SK-N-SH (cell line): ENCODE measurements around the gene CYP1B1. TPM values are rescaled to one million over a fixed set of nuclear protein-coding genes. Genes with fewer than 3 reads are reported as not detected.

Experiments
- CTCF ChIA-PET: fragments of 300-600, 350-600 bp; formaldehyde crosslinking; extraction: SDS; loops from one replicate; lab custom pipeline; 2021; lab: Yijun Ruan, JAX
- POLR2A ChIA-PET: fragments of 350-600 bp; sonication (Branson Sonifier 250); formaldehyde crosslinking; extraction: SDS; loops from one replicate; lab custom pipeline; 2020; ENCODE audit warnings: antibody characterized with exemption, inconsistent platforms; lab: Yijun Ruan, JAX
- DNase-seq: peaks from one replicate; pipeline ENCODE4 v3.0.0; 2012
- H2AFZ ChIP-seq: fragments of 200-600 bp; sonication (generic); 2 replicates; pipeline ENCODE4 v1.8.1; 2016; ENCODE audit warnings: antibody characterized with exemption, mild to moderate bottlenecking, low read depth
- H3F3A ChIP-seq: fragments of 200-600 bp; sonication (generic); replicated peaks from 2 replicates; pipeline ENCODE3; 2016; ENCODE audit warnings: antibody characterized with exemption, mild to moderate bottlenecking; ENCODE audit not compliant: insufficient read depth
- H3K27ac ChIP-seq, 2 experiments: fragments of 200-500 bp in 1 of 2; fragments of 200-600 bp in 1 of 2; sonication (Bioruptor generic) in 1 of 2; sonication (generic), shearing (Covaris generic) in 1 of 2; 2 replicates each; pipeline versions ENCODE4 v1.5.1 to v1.6.1; 2014 to 2016; ENCODE audit warnings: low read depth in 2 of 2, inconsistent platforms in 1 of 2, low read length in 1 of 2, mild to moderate bottlenecking in 1 of 2, mixed read lengths in 1 of 2
- H3K27me3 ChIP-seq: fragments of 200-600 bp; sonication (generic), shearing (Covaris generic); 2 replicates; pipeline ENCODE4 v1.6.1; 2016; ENCODE audit warnings: mixed run types; ENCODE audit not compliant: insufficient read depth
- H3K36me3 ChIP-seq, 2 experiments: fragments of 200-500 bp in 1 of 2; fragments of 200-600 bp in 1 of 2; sonication (Bioruptor generic) in 1 of 2; sonication (generic) in 1 of 2; replicated peaks in 1 of 2; 2 replicates each; pipeline versions ENCODE3 to v1.5.1; 2014 to 2016; ENCODE audit warnings: low read length in 1 of 2, mild to moderate bottlenecking in 1 of 2; ENCODE audit not compliant: insufficient read depth in 2 of 2, control insufficient read depth in 1 of 2
- H3K4me1 ChIP-seq, 2 experiments: fragments of 200-500 bp in 1 of 2; fragments of 200-600 bp in 1 of 2; sonication (Bioruptor generic) in 1 of 2; sonication (generic), shearing (Covaris generic) in 1 of 2; 2 replicates each; pipeline versions ENCODE4 v1.5.1 to v1.6.1; 2014 to 2016; ENCODE audit warnings: low read depth in 1 of 2, low read length in 1 of 2, mixed run types in 1 of 2; ENCODE audit not compliant: insufficient read depth in 2 of 2, control insufficient read depth in 1 of 2
- H3K4me2 ChIP-seq: fragments of 200-600 bp; sonication (generic), shearing (Covaris generic); 2 replicates; pipeline ENCODE4 v1.6.1; 2017; ENCODE audit warnings: mixed run types
- H3K4me3 ChIP-seq, 2 experiments: fragments of 200-500 bp in 1 of 2; fragments of 200-600 bp in 1 of 2; sonication (Bioruptor generic) in 1 of 2; sonication (generic), shearing (Covaris generic) in 1 of 2; 2 replicates each; pipeline versions ENCODE4 v1.5.1 to v1.8.1; 2014 to 2016; ENCODE audit warnings: low read depth in 2 of 2, inconsistent platforms in 1 of 2, low read length in 1 of 2, mild to moderate bottlenecking in 1 of 2, mixed read lengths in 1 of 2, moderate library complexity in 1 of 2
- H3K79me2 ChIP-seq: fragments of 200-600 bp; sonication (generic); 2 replicates; pipeline ENCODE4 v1.8.1; 2017; ENCODE audit warnings: mild to moderate bottlenecking; ENCODE audit not compliant: insufficient read depth
- H3K9ac ChIP-seq: fragments of 200-600 bp; sonication (generic); 2 replicates; pipeline ENCODE4 v1.6.1; 2017; ENCODE audit warnings: mixed run types
- H3K9me2 ChIP-seq: fragments of 200-600 bp; sonication (generic); 2 replicates; pipeline ENCODE4 v1.6.1; 2017; ENCODE audit warnings: mixed run types
- H3K9me3 ChIP-seq: fragments of 200-600 bp; sonication (generic); 2 replicates; pipeline ENCODE4 v1.6.1; 2017; ENCODE audit warnings: mixed run types, mild to moderate bottlenecking, moderate library complexity
- H4K20me1 ChIP-seq: fragments of 200-600 bp; sonication (generic); 2 replicates; pipeline ENCODE4 v1.6.1; 2017; ENCODE audit warnings: mild to moderate bottlenecking, mixed run types; ENCODE audit not compliant: insufficient read depth
- EP300 ChIP-seq, 2 experiments: IDR thresholded peaks; 2 replicates each; pipeline versions ENCODE4 v1.4.0 to v1.6.1; 2012; ENCODE audit warnings: borderline replicate concordance in 1 of 2, low read depth in 1 of 2, low read length in 1 of 2
- FOSL2 ChIP-seq: IDR thresholded peaks from 2 replicates; pipeline ENCODE4 v1.4.0; 2012; ENCODE audit warnings: low read depth, mild to moderate bottlenecking, moderate library complexity, borderline replicate concordance
- FOXM1 ChIP-seq: IDR thresholded peaks from 2 replicates; pipeline ENCODE4 v1.4.0; 2012; ENCODE audit warnings: low read depth, mild to moderate bottlenecking
- GABPA ChIP-seq: IDR thresholded peaks from 2 replicates; pipeline ENCODE4 v1.4.0; 2012; ENCODE audit warnings: low read depth, mild to moderate bottlenecking
- GATA2 ChIP-seq: sonication (generic); formaldehyde crosslinking; IDR thresholded peaks from 2 replicates; pipeline ENCODE4 v1.5.0; 2020; ENCODE audit warnings: mild to moderate bottlenecking, missing genetic modification reagents
- MEF2A ChIP-seq: IDR thresholded peaks from 2 replicates; pipeline ENCODE4 v1.4.0; 2012; ENCODE audit warnings: low read depth, borderline replicate concordance
- MXI1 ChIP-seq: IDR thresholded peaks from 2 replicates; pipeline ENCODE4 v1.6.1; 2012; ENCODE audit warnings: mild to moderate bottlenecking, low read depth, low read length, improper control_type of control experiment
- RAD21 ChIP-seq: IDR thresholded peaks from 2 replicates; pipeline ENCODE4 v1.6.1; 2012; ENCODE audit warnings: mild to moderate bottlenecking, low read length
- RCOR1 ChIP-seq: fragments of 150-350 bp; IDR thresholded peaks from 2 replicates; pipeline ENCODE4 v1.6.1; 2017; ENCODE audit warnings: antibody characterized with exemption, low read length
- SIN3A ChIP-seq: IDR thresholded peaks from 2 replicates; pipeline ENCODE4 v1.6.1; 2012; ENCODE audit warnings: low read depth, mild to moderate bottlenecking, low read length, moderate library complexity, borderline replicate concordance
- YY1 ChIP-seq: IDR thresholded peaks from 2 replicates; pipeline ENCODE4 v1.4.0; 2012; ENCODE audit warnings: low read depth, mild to moderate bottlenecking
- WGBS: methylation state at CpG from one replicate; pipeline ENCODE4 v1.1.6; 2017; ENCODE audit warnings: low lambda C conversion rate; 5-methylcytosine and 5-hydroxymethylcytosine counted together
- polyA plus RNA-seq, 3 experiments: library from polyadenylated mRNA; depleted of rRNA; stranded (reverse); fragments of >200 nt; gene quantifications; 2 replicates each; pipeline ENCODE4 v1.2.3, GENCODE V29; 2012
- TF ChIP-seq, protein P1 (sequence below): IDR thresholded peaks from 2 replicates; pipeline ENCODE4; 2012
- TF ChIP-seq, protein P2 (sequence below): IDR thresholded peaks from 2 replicates; pipeline ENCODE4 v1.4.0; 2012; ENCODE audit warnings: low read depth, borderline replicate concordance
- TF ChIP-seq, protein P3 (sequence below): fragments of 150-350 bp; IDR thresholded peaks from 2 replicates; pipeline ENCODE4 v1.6.1; 2016; ENCODE audit warnings: mild to moderate bottlenecking, low read depth, low read length
- TF ChIP-seq, protein P4 (sequence below): fragments of 150-350 bp; IDR thresholded peaks from 2 replicates; pipeline ENCODE4 v1.6.1; 2017; ENCODE audit warnings: antibody characterized with exemption, low read length, low read depth, borderline replicate concordance

CYP1B1 gene
- polyA plus RNA-seq, 1 of the 3 experiments (the other 2 are of a cell fraction) = 0.20 TPM

DNA sequence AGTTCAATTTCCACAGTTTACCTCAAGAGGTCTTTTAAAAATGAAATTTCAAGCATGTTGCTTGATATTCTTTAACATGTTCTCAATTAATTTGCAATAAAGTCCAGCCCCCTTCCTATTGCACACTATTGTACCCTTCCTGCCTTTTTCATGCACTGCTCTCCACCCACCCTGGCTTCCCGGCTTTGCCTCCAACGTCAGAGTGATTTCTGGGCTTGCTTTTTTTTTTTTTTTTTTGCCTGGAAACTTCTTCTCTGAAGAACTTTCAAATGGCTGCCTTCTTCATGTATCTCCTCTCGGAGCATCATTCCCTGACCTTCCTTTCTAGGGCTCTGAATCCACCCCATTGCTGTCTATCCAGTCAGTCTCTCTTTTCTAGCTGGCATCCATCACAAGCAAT is 24.4 kb upstream of the CYP1B1 start:
- ChIA-PET CTCF (interaction anchor here (4.8 kb wide), 1 partner anchor 23 kb away, joined by 36 read pairs; the partner anchor contains the start of gene CYP1B1), POLR2A (no interaction called here)
- H3K36me3 ChIP-seq = no peaks in the 10 kb centered on the region
- H4K20me1 ChIP-seq = no peaks in the 10 kb centered on the region
- no peaks in the 10 kb centered on the region for H3K9me2 ChIP-seq
- no peak for DNase-seq
- WGBS = 70% methylated on average over 3 of the region's 3 CpGs
- H3K4me1 ChIP-seq = peaks cover 0 to 24% of the 10 kb centered on the region in 2 experiments; a peak in 2 of 4 replicates
- H3K79me2 ChIP-seq = no peaks in the 10 kb centered on the region
- no peak overlapping the region for H3K4me3 ChIP-seq
- no peaks in the 10 kb centered on the region for H3F3A ChIP-seq
- no peak overlapping the region for H3K27ac ChIP-seq
- no peak overlapping the region for H3K4me2 ChIP-seq
- H2AFZ ChIP-seq = no peak overlapping the region
- H3K27me3 ChIP-seq = no peaks in the 10 kb centered on the region
- TF ChIP-seq MEF2A (no peak), FOSL2 (no peak), GABPA (no peak), YY1 (no peak), RAD21 (no peak), MXI1 (no peak), SIN3A (no peak)
- TF ChIP-seq, protein P1, sequence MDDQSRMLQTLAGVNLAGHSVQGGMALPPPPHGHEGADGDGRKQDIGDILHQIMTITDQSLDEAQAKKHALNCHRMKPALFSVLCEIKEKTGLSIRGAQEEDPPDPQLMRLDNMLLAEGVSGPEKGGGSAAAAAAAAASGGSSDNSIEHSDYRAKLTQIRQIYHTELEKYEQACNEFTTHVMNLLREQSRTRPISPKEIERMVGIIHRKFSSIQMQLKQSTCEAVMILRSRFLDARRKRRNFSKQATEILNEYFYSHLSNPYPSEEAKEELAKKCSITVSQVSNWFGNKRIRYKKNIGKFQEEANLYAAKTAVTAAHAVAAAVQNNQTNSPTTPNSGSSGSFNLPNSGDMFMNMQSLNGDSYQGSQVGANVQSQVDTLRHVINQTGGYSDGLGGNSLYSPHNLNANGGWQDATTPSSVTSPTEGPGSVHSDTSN = no peak
- H3K9ac ChIP-seq = no peak overlapping the region
- no peaks in the 10 kb centered on the region for H3K9me3 ChIP-seq

DNA sequence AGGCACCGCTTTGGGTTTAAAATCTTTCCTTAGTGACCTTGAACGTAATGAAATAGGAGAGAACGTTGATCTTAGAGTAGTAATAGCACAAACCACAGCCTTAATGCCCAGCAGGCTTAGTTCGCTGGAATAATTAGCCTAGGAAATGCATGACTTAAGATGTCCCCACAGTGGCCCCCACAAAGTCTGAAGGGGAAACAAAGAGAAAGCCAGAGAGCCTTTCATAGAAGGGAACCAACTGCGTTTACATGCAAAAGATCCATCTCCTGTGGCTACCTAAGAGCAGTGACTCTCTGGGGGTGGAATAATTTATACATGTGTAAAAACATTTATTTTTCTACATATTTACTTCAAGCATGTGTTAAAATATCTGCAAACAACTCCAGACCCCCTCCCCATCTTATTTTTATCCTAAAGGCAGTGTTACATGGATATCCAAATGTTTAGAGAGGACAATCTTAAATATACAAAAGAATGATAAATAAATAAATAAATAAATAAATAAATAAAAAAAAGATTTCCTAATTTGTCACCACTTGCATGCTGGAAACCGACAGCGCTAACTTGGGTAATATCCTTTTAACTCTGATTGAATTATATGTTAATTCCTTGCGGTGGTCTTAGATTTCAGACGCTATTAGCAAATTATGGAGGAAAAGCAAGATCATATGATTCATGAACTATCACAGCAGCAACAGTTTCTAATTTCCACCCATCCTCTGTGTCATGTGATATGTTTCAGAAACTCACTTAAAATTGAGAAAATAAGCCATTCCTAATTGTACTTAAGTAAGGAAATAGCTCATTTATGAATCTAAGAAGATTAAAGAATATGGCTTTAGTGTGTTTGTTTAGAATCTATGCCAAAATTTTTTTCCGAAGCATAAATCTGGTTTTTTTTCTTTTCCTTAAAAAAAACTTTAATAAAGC is 23.4 kb upstream of the CYP1B1 start:
- H3K27ac ChIP-seq = no peak overlapping the region
- no peak overlapping the region for H3K9ac ChIP-seq
- DNase-seq = no peak
- H3K79me2 ChIP-seq = no peaks in the 10 kb centered on the region
- H2AFZ ChIP-seq = no peak overlapping the region
- H3K27me3 ChIP-seq = no peaks in the 10 kb centered on the region
- peaks cover 0 to 27% of the 10 kb centered on the region in 2 experiments; a peak in 2 of 4 replicates for H3K4me1 ChIP-seq
- H3K4me2 ChIP-seq = no peak overlapping the region
- ChIA-PET CTCF (interaction anchor here (0.7 to 1.0 kb wide), 2 partner anchors 16 to 20 kb away, joined by 3 read pairs; no protein-coding TSS in a partner anchor), POLR2A (no interaction called here)
- no peaks in the 10 kb centered on the region for H4K20me1 ChIP-seq
- H3K36me3 ChIP-seq = no peaks in the 10 kb centered on the region
- TF ChIP-seq RCOR1 (no peak), GATA2 (CRISPR knock-in tag) (no peak), EP300 (IDR thresholded peaks at IDR 0.05; ENCODE audit: borderline replicate concordance in 1 of 2, low read depth in 1 of 2, low read length in 1 of 2) (no peak), SIN3A (no peak), MXI1 (no peak), FOXM1 (no peak), FOSL2 (no peak), YY1 (no peak)
- TF ChIP-seq, protein P2, sequence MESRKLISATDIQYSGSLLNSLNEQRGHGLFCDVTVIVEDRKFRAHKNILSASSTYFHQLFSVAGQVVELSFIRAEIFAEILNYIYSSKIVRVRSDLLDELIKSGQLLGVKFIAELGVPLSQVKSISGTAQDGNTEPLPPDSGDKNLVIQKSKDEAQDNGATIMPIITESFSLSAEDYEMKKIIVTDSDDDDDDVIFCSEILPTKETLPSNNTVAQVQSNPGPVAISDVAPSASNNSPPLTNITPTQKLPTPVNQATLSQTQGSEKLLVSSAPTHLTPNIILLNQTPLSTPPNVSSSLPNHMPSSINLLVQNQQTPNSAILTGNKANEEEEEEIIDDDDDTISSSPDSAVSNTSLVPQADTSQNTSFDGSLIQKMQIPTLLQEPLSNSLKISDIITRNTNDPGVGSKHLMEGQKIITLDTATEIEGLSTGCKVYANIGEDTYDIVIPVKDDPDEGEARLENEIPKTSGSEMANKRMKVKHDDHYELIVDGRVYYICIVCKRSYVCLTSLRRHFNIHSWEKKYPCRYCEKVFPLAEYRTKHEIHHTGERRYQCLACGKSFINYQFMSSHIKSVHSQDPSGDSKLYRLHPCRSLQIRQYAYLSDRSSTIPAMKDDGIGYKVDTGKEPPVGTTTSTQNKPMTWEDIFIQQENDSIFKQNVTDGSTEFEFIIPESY = no peak
- TF ChIP-seq, protein P3, sequence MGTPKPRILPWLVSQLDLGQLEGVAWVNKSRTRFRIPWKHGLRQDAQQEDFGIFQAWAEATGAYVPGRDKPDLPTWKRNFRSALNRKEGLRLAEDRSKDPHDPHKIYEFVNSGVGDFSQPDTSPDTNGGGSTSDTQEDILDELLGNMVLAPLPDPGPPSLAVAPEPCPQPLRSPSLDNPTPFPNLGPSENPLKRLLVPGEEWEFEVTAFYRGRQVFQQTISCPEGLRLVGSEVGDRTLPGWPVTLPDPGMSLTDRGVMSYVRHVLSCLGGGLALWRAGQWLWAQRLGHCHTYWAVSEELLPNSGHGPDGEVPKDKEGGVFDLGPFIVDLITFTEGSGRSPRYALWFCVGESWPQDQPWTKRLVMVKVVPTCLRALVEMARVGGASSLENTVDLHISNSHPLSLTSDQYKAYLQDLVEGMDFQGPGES = no peak
- TF ChIP-seq, protein P4, sequence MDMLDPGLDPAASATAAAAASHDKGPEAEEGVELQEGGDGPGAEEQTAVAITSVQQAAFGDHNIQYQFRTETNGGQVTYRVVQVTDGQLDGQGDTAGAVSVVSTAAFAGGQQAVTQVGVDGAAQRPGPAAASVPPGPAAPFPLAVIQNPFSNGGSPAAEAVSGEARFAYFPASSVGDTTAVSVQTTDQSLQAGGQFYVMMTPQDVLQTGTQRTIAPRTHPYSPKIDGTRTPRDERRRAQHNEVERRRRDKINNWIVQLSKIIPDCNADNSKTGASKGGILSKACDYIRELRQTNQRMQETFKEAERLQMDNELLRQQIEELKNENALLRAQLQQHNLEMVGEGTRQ = no peak
- no peaks in the 10 kb centered on the region for H3K9me3 ChIP-seq
- H3K9me2 ChIP-seq = no peaks in the 10 kb centered on the region
- no peak overlapping the region for H3K4me3 ChIP-seq
- no peaks in the 10 kb centered on the region for H3F3A ChIP-seq
- WGBS = 80% methylated on average over 10 of the region's 10 CpGs
